ENCODE measurements around the gene CFAP119.

Gene CFAP119

DNA sequence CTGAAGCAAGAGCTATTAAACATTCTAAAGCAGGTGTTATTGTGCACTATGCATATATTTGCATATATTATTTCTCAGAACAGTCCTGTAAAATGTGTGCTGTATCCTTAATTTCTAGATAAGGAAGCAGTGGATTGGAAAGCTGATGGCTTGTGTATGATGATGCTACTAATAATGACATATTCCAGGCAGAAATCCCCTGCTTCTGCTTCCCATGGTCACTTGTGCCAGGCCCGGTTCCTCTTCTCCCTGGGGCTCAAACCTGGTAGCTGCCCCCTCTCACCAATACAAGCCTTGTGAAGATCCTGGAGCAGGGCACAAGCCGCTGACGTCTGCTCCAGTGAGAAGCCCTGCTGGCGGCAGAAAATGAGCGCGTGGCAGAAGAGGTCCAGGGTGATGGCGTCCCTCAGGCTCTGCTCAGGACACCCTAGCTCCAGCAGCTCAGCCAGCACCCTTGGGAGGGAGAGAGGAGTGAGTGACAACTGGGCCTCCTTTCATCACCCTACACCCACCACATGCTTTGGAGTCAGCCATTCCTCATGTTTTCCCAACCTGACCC is 1.8 kb downstream of the CFAP119 start:
- FAIRE-seq: no peak
- TF ChIP-seq, protein P1, sequence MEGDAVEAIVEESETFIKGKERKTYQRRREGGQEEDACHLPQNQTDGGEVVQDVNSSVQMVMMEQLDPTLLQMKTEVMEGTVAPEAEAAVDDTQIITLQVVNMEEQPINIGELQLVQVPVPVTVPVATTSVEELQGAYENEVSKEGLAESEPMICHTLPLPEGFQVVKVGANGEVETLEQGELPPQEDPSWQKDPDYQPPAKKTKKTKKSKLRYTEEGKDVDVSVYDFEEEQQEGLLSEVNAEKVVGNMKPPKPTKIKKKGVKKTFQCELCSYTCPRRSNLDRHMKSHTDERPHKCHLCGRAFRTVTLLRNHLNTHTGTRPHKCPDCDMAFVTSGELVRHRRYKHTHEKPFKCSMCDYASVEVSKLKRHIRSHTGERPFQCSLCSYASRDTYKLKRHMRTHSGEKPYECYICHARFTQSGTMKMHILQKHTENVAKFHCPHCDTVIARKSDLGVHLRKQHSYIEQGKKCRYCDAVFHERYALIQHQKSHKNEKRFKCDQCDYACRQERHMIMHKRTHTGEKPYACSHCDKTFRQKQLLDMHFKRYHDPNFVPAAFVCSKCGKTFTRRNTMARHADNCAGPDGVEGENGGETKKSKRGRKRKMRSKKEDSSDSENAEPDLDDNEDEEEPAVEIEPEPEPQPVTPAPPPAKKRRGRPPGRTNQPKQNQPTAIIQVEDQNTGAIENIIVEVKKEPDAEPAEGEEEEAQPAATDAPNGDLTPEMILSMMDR (IDR thresholded peaks at IDR 0.05; ENCODE audit: insufficient read depth, missing control alignments): no peak
- no peak for DNase-seq (ENCODE audit: insufficient read length, low spot score)

DNA sequence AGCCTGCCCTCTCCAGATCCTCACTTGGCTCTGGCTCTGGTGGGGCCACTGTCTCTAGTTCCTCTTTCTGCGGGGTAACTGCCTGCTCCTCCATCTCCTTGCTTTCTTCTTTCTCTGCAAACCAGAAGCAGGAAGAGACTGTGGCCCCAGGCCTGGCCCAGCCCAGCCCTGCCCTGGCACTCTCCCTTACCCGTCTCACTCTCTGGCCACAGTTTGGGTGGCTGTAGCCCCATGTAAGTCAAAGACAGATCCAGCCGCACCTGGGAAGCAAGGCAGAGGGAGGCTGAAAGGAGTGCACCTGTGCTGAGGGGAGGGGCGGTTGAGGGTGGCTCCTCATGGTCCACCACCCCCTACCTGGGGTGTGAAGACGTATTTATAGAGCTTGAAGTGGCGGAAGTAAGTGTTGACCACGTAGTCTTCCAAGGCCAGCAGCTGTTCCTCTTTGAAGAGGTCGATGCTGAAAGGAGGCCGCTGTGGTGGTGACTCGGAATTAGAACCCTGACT is 2.8 kb downstream of the CFAP119 start:
- FAIRE-seq: no peak
- no peak for DNase-seq (ENCODE audit: insufficient read length, low spot score)
- TF ChIP-seq, protein P1 (IDR thresholded peaks at IDR 0.05; ENCODE audit: insufficient read depth, missing control alignments): no peak

DNA sequence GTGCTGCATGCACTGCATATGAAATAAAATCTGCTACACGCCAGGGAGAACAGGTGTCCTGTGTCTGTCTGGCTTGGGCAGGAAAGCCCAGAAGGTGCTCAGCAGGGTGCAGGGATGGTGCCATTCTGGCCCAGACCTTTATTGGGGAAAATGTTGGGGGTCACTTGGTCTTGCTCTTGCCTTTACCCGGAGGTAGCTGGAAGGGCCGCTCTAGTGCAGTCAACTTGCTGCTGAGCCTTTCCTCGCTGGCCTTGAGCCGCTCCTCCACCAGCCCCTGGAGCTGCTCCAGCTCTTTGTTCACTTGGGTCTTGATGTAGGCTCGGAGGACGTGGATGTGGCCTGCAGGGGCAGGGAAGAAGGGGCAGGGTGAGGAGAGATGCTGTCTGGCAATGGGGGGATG is 4.5 kb downstream of the CFAP119 start:
- no peak for DNase-seq (ENCODE audit: insufficient read length, low spot score)
- no peak for FAIRE-seq
- TF ChIP-seq, protein P1 (IDR thresholded peaks at IDR 0.05; ENCODE audit: insufficient read depth, missing control alignments): no peak

DNA sequence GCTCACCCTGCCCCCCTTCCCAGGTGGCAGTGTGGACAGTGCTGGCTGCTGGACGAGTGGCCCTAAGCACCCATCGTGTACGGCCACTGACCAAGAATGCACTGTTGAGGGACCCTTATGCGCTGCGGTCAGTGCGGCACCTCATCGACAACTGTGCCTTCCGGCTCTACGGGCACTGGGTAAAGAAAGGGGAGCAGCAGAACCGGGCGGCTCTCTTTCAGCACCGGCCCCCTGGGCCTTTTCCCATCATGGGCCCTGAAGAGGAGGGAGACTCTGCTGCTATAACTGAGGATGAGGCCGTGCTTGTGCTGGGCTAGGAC is 5.1 kb downstream of the CFAP119 start:
- DNase-seq (ENCODE audit: insufficient read length, low spot score): no peak
- FAIRE-seq: no peak
- TF ChIP-seq, protein P1 (IDR thresholded peaks at IDR 0.05; ENCODE audit: insufficient read depth, missing control alignments): no peak

DNA sequence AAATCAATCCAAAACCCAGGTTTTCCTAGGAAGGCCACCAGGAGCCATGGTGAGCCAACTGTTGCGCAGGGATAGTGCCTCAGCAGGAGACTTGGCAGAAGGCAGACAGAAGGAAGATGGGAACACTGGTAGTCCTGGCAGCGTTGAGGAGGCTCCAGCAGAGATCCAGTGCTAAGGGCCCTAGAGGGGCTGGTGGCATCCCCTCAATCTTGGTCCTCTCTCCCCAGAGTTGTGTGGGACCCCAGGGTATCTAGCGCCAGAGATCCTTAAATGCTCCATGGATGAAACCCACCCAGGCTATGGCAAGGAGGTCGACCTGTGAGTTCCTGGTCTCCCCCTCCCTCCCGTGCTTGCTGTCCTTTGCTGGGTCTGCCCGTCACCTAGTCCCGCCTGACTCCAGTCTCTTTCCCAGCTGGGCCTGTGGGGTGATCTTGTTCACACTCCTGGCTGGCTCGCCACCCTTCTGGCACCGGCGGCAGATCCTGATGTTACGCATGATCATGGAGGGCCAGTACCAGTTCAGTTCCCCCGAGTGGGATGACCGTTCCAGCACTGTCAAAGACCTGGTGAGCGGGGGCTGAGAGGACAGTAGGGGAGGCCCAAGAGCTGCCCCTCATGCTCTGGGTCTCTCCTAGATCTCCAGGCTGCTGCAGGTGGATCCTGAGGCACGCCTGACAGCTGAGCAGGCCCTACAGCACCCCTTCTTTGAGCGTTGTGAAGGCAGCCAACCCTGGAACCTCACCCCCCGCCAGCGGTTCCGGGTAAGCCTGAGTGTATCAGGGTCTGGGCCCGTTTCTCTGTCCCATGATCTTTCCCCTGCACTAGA is 5.7 kb downstream of the CFAP119 start:
- FAIRE-seq: no peak
- TF ChIP-seq, protein P1 (IDR thresholded peaks at IDR 0.05; ENCODE audit: insufficient read depth, missing control alignments): no peak
- DNase-seq (ENCODE audit: insufficient read length, low spot score): no peak

DNA sequence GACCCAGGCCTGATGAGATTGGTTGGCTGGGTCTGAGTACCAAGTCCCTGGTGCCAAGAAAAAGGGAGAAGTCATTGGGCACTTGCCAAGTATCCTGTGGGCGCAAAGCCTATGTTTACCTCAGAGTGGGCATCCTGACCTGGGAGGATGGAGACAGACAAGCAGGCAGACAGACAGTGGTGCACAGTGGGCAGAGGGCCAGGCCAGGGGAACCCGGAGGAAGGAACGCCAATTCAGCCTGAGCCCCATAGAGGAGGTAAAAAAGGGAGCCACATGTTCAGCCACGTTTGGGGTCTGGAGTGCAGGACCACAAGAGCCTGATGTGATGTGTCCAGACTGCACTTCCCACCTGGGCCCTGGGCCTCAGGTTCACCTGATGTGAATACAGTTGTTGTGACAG is 8.3 kb downstream of the CFAP119 start:
- no peak for FAIRE-seq
- DNase-seq (ENCODE audit: insufficient read length, low spot score): no peak
- TF ChIP-seq, protein P1 (IDR thresholded peaks at IDR 0.05; ENCODE audit: insufficient read depth, missing control alignments): no peak

DNA sequence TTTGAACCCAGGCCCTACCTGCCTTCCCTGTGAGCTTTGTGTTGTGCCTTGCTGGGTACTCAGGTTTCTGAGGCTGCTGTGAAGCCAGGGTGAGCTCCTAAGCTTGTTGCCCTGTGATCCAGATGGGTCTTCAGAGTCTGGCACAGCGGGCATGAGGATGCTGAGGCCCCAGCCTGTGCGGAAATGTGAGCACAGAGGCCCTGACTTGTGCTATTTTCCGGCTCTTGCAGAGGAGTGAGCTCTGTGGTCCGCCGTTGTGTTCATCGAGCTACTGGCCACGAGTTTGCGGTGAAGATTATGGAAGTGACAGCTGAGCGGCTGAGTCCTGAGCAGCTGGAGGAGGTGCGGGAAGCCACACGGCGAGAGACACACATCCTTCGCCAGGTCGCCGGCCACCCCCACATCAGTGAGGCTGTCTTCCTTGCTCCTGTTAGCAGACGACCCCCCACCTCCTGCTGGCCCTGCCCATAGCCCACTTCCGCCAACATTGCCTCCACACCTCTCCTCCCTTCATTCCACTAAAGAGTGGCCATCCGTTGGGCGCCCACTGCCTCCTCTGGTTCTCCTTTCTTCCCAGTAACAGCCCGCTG is 10.9 kb downstream of the CFAP119 start:
- FAIRE-seq: no peak
- DNase-seq (ENCODE audit: insufficient read length, low spot score): no peak
- TF ChIP-seq, protein P1 (IDR thresholded peaks at IDR 0.05; ENCODE audit: insufficient read depth, missing control alignments): no peak
